Middle frontal gyrus (tissue), 1 donor: Measurements from ENCODE around the gene FBXL3.
"Not testable (repeated sequence)": the region's sequence is repeated elsewhere in the genome, so short reads cannot be mapped to it uniquely, and the experiment has no call there.

Experiments
- DNase-seq: peaks from one replicate; pipeline ENCODE4 v3.0.0-alpha.2; 2015; ENCODE audit warnings: low spot score; ENCODE audit errors: extremely low spot score

Gene FBXL3

DNA sequence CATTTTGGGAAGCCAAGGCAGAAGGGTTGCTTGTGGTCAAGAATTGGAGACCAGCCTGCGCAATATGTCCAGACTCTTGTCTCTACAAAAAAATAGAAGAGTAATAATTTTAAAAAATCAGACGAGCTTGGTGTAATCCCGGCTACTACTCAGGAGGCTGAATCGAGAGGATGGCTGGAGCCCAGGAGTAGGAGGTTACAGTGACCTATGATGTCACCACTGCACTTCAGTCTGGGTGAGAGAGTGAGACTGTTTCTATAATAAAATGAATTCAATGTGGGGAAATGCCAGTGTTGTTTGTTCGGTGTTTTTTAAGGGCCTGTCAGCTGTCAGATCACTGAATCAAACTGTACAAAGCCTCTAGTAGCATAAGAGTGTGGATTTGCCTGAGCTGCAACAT, 1.2 kb upstream of the FBXL3 start:
- DNase-seq, result no peak

DNA sequence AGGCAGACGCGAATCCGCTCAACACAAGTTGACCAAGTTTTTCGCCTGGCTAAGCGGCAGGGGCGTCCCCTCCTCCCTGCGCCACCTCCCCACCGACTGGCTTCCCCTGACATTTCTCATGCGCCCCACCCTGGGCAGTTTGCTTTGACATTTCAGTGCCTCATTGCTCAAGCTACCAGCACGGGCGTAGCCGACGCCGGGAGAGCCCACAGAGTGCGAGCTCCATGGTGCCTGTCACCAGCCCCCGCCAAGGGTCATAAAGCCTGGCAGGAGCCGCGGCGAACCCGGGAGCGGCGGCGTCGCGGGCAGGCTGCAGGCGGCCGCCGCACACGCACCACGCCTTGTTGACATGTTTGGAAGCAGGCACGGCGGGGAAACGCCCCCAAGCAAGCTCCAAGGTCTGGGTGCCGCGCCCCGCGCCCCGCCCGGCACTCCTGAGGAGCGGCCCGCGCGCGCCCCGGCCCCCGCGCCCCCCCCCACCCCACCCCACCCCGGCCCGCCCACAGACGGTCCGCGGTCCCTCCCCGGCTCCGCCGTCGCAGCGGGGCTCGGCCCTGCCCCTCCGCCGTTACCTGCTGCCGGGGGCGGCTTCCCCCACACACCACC, 601 bp downstream of the FBXL3 start:
- DNase-seq, result no peak

- no peak for DNase-seq
Measured at GRCh38 chr13:77022341-77022740, 4.6 kb downstream of the FBXL3 start.

GRCh38 chr13:77019756-77020155, 7.2 kb downstream of the FBXL3 start:
- no peak for DNase-seq

GRCh38 chr13:77016888-77017623, 9.9 kb downstream of the FBXL3 start:
- no peak for DNase-seq

- no peak for DNase-seq
Measured at GRCh38 chr13:77016251-77016812, 10.6 kb downstream of the FBXL3 start.

- no peak for DNase-seq
Measured at GRCh38 chr13:77014906-77015685, 11.9 kb downstream of the FBXL3 start.

DNA sequence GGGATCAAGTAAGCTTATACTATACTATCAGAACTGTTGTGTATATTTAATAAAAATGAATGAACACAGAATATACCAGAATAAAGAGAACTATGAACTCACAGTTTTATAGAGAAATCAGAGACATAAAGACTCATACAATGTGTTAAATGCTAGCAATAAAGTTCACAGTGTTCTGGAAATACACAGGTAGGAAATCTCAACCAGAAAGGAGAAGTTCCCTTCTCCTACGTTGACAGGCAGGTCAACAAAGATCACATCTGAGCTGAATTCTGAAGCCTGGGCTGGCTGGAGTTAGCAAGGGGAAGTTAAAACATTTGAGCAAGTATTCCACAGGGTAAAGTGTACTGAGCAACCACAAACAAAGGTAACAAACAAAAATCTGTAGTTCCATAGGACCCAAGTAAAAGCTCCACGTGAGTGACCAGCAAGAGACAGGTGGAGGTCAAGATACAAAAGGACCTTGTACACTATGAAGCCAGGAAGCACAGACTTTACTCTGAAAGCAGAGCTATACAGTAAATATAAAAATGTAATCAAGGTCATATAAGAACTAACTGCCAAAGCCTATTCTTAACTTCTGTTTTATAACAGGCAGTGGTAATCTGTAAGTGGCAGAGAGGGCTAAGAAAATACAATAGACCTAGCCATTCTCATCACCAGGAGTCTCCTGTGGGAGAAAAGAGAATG, 13.0 kb downstream of the FBXL3 start:
- no peak for DNase-seq

DNA sequence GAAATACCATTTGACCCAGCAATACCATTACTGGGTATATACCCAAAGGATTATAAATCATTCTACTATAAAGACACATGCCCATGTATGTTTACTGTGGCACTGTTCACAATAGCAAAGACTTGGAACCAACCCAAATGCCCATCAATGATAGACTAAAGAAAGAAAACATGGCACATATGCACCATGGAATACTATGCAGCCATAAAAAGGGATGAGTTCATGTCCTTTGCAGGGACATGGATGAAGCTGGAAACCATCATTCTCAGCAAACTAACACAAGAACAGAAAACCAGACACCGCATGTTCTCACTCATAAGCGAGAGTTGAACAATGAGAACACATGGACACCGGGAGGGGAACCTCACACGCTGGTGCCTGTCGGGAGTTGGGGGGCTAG, 17.2 kb downstream of the FBXL3 start:
- not testable (repeated sequence) for DNase-seq

- DNase-seq, result no peak
Measured at GRCh38 chr13:77009011-77009410, 17.9 kb downstream of the FBXL3 start.

- not testable (repeated sequence) for DNase-seq
Measured at GRCh38 chr13:77008337-77008736, 18.6 kb downstream of the FBXL3 start.

DNA sequence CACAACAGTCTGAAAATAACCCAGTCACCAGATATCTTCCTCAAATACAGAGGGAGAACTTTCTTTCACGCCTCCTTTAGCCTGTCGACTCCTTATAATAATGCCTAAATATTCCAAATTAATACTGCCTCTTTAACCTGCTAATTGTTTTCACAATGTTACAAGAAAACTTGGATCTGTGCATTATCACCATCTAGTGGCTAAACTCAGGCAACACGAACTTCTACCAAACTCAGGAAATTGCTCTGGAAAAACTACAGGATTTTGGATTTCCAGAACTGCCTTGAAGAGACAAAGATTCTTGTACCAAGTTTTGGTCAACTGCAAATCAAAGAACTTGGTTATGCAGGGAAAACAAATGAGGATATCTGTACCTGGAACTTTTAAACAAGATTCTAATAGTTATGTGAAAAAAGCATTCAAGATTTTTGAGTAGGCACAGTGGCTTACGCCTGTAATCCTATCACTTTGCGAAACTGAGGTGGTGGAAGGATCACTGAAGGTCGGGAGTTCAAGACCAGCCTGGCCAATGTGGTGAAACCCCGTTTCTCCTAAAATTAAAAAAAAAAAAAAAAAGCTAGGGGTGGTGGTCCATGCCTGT, 24.3 kb downstream of the FBXL3 start:
- no peak for DNase-seq

DNA sequence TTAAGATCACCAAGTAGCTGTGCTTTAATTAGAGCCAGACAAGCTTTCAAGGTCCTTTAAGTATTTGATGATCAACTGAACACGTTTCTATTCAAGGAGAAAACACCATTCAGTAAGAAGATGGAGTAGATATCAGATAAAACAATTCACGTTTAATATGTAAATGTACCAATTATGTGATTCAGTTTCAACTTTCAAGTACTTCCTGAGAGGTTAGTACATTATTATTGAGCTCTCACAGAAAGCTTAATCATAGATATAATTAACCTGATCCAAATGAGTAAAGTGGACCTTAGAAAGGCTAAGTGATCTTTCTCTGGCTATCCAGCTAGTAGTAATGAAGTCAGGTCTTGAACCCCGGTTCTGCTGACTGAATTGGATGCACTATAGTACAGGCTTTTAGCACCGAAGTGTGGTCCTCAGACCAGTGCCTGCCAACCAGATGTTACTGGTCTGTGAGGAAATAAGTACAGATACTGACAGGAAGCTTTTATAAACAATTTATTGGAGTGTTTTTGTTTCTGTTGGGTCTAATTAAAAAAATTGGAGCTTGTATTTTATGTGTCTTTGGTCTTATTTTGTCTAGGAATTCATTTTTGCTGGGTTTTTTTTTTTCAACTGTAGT, 24.9 kb downstream of the FBXL3 start:
- no peak for DNase-seq

- DNase-seq, result no peak
Measured at GRCh38 chr13:77001540-77001939, 25.4 kb downstream of the FBXL3 start.

DNA sequence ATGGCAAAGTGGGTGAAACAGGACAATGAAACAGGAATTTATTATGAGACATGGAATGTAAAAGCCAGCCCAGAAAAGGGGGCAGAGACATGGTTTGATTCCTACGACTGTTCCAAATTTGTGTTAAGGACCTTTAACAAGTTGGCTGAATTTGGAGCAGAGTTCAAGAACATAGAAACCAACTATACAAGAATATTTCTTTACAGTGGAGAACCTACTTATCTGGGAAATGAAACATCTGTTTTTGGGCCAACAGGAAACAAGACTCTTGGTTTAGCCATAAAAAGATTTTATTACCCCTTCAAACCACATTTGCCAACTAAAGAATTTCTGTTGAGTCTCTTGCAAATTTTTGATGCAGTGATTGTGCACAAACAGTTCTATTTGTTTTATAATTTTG, 26.5 kb downstream of the FBXL3 start:
- no peak for DNase-seq

GRCh38 chr13:76994281-76994680, 32.7 kb downstream of the FBXL3 start:
- DNase-seq, result no peak

- no peak for DNase-seq
Measured at GRCh38 chr13:76993473-76993872, 33.5 kb downstream of the FBXL3 start.

GRCh38 chr13:76993021-76993420, 33.9 kb downstream of the FBXL3 start:
- no peak for DNase-seq

GRCh38 chr13:76992548-76993001, 34.4 kb downstream of the FBXL3 start:
- DNase-seq, result no peak

- peak; percentile 90 for DNase-seq
Measured at GRCh38 chr13:76991796-76992547, 35.0 kb downstream of the FBXL3 start, which contains the start of gene CLN5. TSS of gene CLN5 (plus strand) at chr13:76992081. CDS start at chr13:76992099, 18 bp downstream.
